Peyer's patch (tissue), 4 donors: ENCODE results near the gene RERE.

ENCODE experiments used
- CTCF ChIP-seq, 6 experiments: fragments of 450-650 bp in 4 of 6; fragments of 200-600 bp in 2 of 6; sonication (generic) in 1 of 6; IDR thresholded peaks; one replicate each; pipeline ENCODE4 v1.5.1; 2017 to 2019; ENCODE audit warnings: antibody characterized with exemption in 6 of 6, mild to moderate bottlenecking in 3 of 6, moderate library complexity in 1 of 6
- POLR2A ChIP-seq, 2 donors: fragments of 450-650 bp; IDR thresholded peaks; one replicate each; pipeline ENCODE4 v1.5.1; 2017; ENCODE audit warnings: antibody characterized with exemption in 2 of 2, mild to moderate bottlenecking in 2 of 2, moderate library complexity in 2 of 2

- no peak for TF ChIP-seq CTCF (IDR thresholded peaks at IDR 0.05)
- TF ChIP-seq POLR2A (IDR thresholded peaks at IDR 0.05) = no peak
These were observed 220.0 kb downstream of the RERE start for GRCh38 chr1:8597455-8597854.
